ENCODE measurements around the gene AKAP8. TPM values are rescaled to one million over a fixed set of nuclear protein-coding genes. Genes with fewer than 3 reads are reported as not detected.

Gene AKAP8
- total RNA-seq, 1 donor from 2014 or later = 37.0 TPM

DNA sequence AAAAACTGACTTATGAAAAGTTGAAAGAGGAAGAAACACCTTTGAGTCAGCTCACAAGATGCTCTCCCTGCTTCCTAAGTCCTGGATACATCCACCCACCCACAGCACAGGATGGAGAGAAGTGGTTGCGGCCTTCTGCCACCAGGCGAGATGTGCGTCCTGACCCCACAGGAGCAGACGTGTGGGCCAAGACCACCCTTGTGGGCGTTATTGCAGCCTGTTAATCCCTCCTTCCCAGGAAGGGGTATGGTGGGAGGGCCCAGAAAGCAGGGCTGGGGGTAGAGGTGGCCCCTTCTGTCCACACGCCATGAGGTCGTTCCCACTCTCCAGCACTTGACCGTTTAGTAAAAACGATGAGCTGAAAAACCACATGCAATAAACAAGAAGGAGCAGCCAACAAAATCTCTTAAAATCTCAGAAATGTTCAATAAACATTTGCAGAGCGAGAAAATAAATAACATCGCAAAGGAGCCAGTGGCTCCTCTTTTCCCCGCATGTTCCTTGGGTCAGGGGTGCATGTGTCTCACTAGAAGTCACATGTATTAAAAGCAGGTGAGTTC lies 41.6 kb upstream of the AKAP8 start:
- H3K4me3 Mint-ChIP-seq = no peak overlapping the region
- no peaks in the 10 kb centered on the region for H3K27me3 Mint-ChIP-seq
- TF ChIP-seq, protein P1, sequence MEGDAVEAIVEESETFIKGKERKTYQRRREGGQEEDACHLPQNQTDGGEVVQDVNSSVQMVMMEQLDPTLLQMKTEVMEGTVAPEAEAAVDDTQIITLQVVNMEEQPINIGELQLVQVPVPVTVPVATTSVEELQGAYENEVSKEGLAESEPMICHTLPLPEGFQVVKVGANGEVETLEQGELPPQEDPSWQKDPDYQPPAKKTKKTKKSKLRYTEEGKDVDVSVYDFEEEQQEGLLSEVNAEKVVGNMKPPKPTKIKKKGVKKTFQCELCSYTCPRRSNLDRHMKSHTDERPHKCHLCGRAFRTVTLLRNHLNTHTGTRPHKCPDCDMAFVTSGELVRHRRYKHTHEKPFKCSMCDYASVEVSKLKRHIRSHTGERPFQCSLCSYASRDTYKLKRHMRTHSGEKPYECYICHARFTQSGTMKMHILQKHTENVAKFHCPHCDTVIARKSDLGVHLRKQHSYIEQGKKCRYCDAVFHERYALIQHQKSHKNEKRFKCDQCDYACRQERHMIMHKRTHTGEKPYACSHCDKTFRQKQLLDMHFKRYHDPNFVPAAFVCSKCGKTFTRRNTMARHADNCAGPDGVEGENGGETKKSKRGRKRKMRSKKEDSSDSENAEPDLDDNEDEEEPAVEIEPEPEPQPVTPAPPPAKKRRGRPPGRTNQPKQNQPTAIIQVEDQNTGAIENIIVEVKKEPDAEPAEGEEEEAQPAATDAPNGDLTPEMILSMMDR (conservative IDR thresholded peaks at IDR 0.05) = no peak

DNA sequence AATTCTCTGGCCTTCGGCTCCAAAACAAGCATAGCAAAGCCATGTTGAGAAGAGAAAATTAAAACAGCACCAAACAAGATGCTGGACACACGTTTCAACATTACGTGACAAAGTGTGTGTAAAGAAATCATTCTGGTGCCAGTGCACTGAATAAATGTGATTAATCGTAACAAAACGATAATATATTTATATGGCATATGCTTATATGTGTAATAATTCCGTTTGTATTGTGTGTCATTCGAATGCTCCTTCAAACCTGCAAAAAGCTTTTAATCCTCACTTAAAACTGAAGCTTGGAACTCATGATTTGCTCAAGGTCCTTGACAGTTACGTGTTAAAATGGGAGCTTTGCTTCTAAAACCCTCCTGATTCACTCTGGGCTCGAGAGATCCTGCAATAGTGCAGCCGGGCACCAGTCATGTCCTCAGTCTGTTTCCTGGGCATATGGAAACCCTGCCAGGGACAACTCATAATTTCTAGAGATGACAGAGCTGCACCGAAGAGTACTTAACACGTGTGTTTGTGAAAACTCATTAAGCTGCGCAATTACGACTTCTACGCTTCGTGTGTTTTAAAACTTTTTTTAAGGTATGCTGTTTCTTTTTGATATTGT lies 39.9 kb upstream of the AKAP8 start:
- H3K27ac Mint-ChIP-seq = peak overlapping the region; percentile 100
- no peak for DNase-seq (ENCODE audit: extremely low spot score, unreplicated experiment)
- no peaks in the 10 kb centered on the region for H3K27me3 Mint-ChIP-seq
- peaks cover 23% of the 10 kb centered on the region for H3K36me3 Mint-ChIP-seq
- H3K4me3 Mint-ChIP-seq = peak overlapping the region; percentile 100
- H3K9me3 Mint-ChIP-seq = no peaks in the 10 kb centered on the region
- TF ChIP-seq, protein P1 (conservative IDR thresholded peaks at IDR 0.05) = peak; percentile 18
- peaks cover 18% of the 10 kb centered on the region for H3K4me1 Mint-ChIP-seq (ENCODE audit: unreplicated experiment)

More for the DNA sequence above, 41.6 kb upstream of the AKAP8 start:
- no peak for DNase-seq (ENCODE audit: extremely low spot score, unreplicated experiment)
- Mint-ChIP-seq H3K4me1 (ENCODE audit: unreplicated experiment) (peaks cover 15% of the 10 kb centered on the region), H3K9me3 (no peaks in the 10 kb centered on the region), H3K27ac (no peak overlapping the region), H3K36me3 (peaks cover 25% of the 10 kb centered on the region)

DNA sequence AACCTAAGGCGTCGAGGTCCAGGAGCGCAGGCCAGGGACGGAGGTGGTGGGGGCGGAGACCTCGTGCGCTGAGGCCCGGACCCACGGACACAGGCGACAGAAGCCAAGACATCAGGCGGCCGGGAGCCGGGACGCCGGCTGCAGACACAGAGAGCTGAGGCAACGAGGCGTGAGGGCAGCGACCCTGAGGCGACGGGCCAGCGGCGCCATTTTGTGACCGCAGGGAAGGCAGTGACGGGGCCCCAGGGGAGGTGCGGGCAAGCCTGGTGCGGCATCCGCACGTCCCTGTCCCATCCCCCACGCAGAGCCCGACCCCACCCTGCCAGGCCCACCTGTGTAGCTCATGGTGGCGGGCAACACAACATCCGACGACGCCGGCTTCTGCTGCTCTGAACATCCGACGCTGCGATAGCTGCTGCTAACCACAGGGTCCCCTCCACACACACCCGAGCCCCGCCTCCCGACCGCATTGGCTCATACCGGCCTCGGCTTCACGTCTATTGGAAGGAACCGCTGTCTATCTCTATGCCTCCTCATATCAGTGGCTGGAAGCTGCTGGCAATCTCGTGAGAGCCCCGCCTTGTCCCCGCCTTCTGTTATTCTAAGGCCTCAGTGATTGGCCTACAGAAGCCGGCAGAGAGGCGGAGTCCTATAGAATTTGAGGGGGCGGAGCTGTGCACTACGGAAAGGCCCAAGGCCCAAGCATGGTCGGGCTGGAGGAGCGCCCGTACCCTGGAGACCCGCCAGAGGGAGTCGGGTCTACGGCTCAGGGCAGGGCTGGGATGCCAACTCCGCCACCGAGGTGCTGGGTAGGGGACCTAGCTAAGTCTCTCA lies 39.2 kb upstream of the AKAP8 start, which contains the start of gene AKAP8L:
AKAP8L (minus strand) TSS at position 410 of the 834 bp plus-strand sequence; CDS start at position 345, 65 bp downstream.
- TF ChIP-seq, protein P1 (conservative IDR thresholded peaks at IDR 0.05) = peak; percentile 83
- no peaks in the 10 kb centered on the region for H3K9me3 Mint-ChIP-seq
- DNase-seq (ENCODE audit: extremely low spot score, unreplicated experiment) = peak; percentile 96
- H3K4me3 Mint-ChIP-seq = peak within 1 kb of the TSS; percentile 100
- no peaks in the 10 kb centered on the region for H3K27me3 Mint-ChIP-seq
- peaks cover 20% of the 10 kb centered on the region for H3K4me1 Mint-ChIP-seq (ENCODE audit: unreplicated experiment)
- H3K27ac Mint-ChIP-seq = peak within 1 kb of the TSS; percentile 100
- peaks cover 23% of the 10 kb centered on the region for H3K36me3 Mint-ChIP-seq

DNA sequence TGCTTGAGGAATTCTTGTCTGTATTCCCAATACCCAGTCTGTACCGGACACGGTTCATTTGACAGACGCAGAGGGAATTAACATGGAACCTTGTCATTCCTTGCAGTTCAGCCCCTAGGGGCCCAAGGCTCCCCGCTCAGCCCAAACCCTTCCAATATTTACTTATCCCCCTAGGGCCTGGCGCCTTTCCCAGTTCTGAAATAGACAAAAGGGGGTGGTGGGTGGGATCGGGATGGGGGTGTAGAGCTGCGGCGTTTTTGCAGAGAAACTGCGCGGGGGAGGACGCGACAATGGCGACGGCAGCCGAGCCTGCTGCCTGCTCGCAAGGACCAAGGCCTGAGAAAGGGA lies 38.6 kb upstream of the AKAP8 start:
- peaks cover 24% of the 10 kb centered on the region for H3K4me1 Mint-ChIP-seq (ENCODE audit: unreplicated experiment)
- no peak for DNase-seq (ENCODE audit: extremely low spot score, unreplicated experiment)
- peaks cover 22% of the 10 kb centered on the region for H3K36me3 Mint-ChIP-seq
- peak overlapping the region; percentile 100 for H3K4me3 Mint-ChIP-seq
- H3K27ac Mint-ChIP-seq = peak overlapping the region; percentile 100
- TF ChIP-seq, protein P1 (conservative IDR thresholded peaks at IDR 0.05) = no peak
- no peaks in the 10 kb centered on the region for H3K9me3 Mint-ChIP-seq
- no peaks in the 10 kb centered on the region for H3K27me3 Mint-ChIP-seq

DNA sequence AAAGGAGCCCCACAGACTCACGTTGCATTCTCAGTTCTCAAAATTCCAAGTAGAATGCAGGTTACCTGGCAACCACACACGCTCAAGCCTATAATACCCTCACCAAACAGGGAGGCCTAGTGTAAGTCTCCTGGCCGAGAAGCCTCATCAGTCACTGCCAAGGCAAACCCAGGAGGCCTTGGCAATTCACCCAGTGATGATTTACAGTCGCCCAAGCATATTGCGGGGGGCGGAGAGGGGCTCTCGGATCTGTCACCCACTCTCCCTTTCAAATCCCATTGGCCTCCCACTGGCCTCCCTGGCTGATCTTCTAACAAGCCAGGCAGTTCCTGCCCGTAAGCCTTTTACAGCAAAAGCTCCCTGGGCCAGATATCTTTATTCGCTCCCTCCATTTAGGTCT lies 38.1 kb upstream of the AKAP8 start:
- H3K4me1 Mint-ChIP-seq (ENCODE audit: unreplicated experiment) = peaks cover 28% of the 10 kb centered on the region
- H3K36me3 Mint-ChIP-seq = peaks cover 19% of the 10 kb centered on the region
- DNase-seq (ENCODE audit: extremely low spot score, unreplicated experiment) = no peak
- TF ChIP-seq, protein P1 (conservative IDR thresholded peaks at IDR 0.05) = no peak
- peak overlapping the region; percentile 100 for H3K27ac Mint-ChIP-seq
- H3K9me3 Mint-ChIP-seq = no peaks in the 10 kb centered on the region
- H3K27me3 Mint-ChIP-seq = no peaks in the 10 kb centered on the region
- H3K4me3 Mint-ChIP-seq = peak overlapping the region; percentile 100
